Esophagus squamous epithelium (tissue), 4 donors: ENCODE results near the gene MEIG1.

ENCODE experiments used
- POLR2A ChIP-seq, 4 donors: fragments of 450-650 bp; IDR thresholded peaks; one replicate each; pipeline ENCODE4 v1.6.1; 2017; ENCODE audit warnings: antibody characterized with exemption in 4 of 4, mild to moderate bottlenecking in 4 of 4, moderate library complexity in 3 of 4
- TF ChIP-seq, protein P1 (sequence below), 6 experiments: fragments of 450-650 bp in 4 of 6; fragments of 200-600 bp in 2 of 6; sonication (generic) in 2 of 6; IDR thresholded peaks; one replicate each; pipeline ENCODE4 v1.5.1; 2016 to 2019; ENCODE audit warnings: antibody characterized with exemption in 6 of 6, mild to moderate bottlenecking in 4 of 6, moderate library complexity in 4 of 6

DNA sequence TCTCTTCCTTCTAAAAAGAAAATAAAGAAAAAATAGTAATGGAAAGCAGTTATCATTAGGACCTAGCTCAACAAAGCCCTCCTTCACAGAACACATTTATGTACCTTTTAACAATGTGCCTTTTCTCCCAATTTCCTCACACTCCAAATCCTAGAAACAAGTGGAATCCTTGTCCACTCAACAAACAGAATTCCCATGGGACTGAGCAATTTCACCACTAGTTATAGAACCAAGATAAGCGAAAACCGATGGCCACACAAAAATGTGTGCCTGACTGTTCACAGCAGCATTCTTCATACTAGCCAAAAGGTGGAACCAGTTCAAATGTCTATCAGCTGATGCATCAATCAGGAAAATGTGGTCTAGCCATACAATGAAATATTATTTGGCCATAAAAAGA is 22.6 kb upstream of the MEIG1 start:
- TF ChIP-seq, protein P1, sequence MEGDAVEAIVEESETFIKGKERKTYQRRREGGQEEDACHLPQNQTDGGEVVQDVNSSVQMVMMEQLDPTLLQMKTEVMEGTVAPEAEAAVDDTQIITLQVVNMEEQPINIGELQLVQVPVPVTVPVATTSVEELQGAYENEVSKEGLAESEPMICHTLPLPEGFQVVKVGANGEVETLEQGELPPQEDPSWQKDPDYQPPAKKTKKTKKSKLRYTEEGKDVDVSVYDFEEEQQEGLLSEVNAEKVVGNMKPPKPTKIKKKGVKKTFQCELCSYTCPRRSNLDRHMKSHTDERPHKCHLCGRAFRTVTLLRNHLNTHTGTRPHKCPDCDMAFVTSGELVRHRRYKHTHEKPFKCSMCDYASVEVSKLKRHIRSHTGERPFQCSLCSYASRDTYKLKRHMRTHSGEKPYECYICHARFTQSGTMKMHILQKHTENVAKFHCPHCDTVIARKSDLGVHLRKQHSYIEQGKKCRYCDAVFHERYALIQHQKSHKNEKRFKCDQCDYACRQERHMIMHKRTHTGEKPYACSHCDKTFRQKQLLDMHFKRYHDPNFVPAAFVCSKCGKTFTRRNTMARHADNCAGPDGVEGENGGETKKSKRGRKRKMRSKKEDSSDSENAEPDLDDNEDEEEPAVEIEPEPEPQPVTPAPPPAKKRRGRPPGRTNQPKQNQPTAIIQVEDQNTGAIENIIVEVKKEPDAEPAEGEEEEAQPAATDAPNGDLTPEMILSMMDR (IDR thresholded peaks at IDR 0.05) = no peak
- TF ChIP-seq POLR2A (IDR thresholded peaks at IDR 0.05) = no peak
